ENCODE measurements around the gene NDUFAF8.

Gene NDUFAF8

GRCh38 chr17:81238490-81238814 is 666 bp upstream of the NDUFAF8 start:
- DNase-seq (ENCODE audit: low spot score) = peak; percentile 20

- DNase-seq (ENCODE audit: low spot score) = peak; percentile 15
Observed at GRCh38 chr17:81239714-81240555, 817 bp downstream of the NDUFAF8 start.

- DNase-seq (ENCODE audit: low spot score) = no peak
Observed at GRCh38 chr17:81240761-81241160, 1.6 kb downstream of the NDUFAF8 start.

GRCh38 chr17:81241203-81241602 is 2.1 kb downstream of the NDUFAF8 start:
- no peak for DNase-seq (ENCODE audit: low spot score)

- peak; percentile 53 for DNase-seq (ENCODE audit: low spot score)
Observed at GRCh38 chr17:81241648-81242420, 2.7 kb downstream of the NDUFAF8 start.

- no peak for DNase-seq (ENCODE audit: low spot score)
Observed at GRCh38 chr17:81242421-81243332, 3.6 kb downstream of the NDUFAF8 start.

- DNase-seq (ENCODE audit: low spot score) = no peak
Observed at GRCh38 chr17:81243333-81243664, 4.2 kb downstream of the NDUFAF8 start.

- no peak for DNase-seq (ENCODE audit: low spot score)
Observed at GRCh38 chr17:81244358-81245023, 5.4 kb downstream of the NDUFAF8 start.

- DNase-seq (ENCODE audit: low spot score) = no peak
Observed at GRCh38 chr17:81245024-81245664, 6.0 kb downstream of the NDUFAF8 start.

GRCh38 chr17:81245665-81246342 is 6.7 kb downstream of the NDUFAF8 start:
- DNase-seq (ENCODE audit: low spot score) = no peak

GRCh38 chr17:81246343-81246670 is 7.2 kb downstream of the NDUFAF8 start:
- DNase-seq (ENCODE audit: low spot score) = no peak

GRCh38 chr17:81246679-81247338 is 7.7 kb downstream of the NDUFAF8 start:
- DNase-seq (ENCODE audit: low spot score) = no peak

- DNase-seq (ENCODE audit: low spot score) = no peak
Observed at GRCh38 chr17:81247339-81247990, 8.3 kb downstream of the NDUFAF8 start.

GRCh38 chr17:81248649-81249048 is 9.5 kb downstream of the NDUFAF8 start:
- DNase-seq (ENCODE audit: low spot score) = no peak

GRCh38 chr17:81249223-81250040 is 10.3 kb downstream of the NDUFAF8 start:
- DNase-seq (ENCODE audit: low spot score) = no peak

GRCh38 chr17:81250286-81251093 is 11.4 kb downstream of the NDUFAF8 start:
- no peak for DNase-seq (ENCODE audit: low spot score)

GRCh38 chr17:81251094-81251708 is 12.1 kb downstream of the NDUFAF8 start:
- no peak for DNase-seq (ENCODE audit: low spot score)

All from AG08395 (cell line).